GM12878 (cell line): Measurements from ENCODE around the gene DCLK2.

Source experiments
- ATF7 ChIP-seq: fragments of 450-650 bp; IDR thresholded peaks from 2 replicates; pipeline ENCODE4 v1.6.1; 2016; ENCODE audit warnings: low read depth, mild to moderate bottlenecking
- CTCF ChIP-seq, 3 experiments: IDR thresholded peaks in 2 of 3; conservative IDR thresholded peaks in 1 of 3; 2 replicates each; pipeline ENCODE4 v1.5.1; 2011; ENCODE audit warnings: low read depth in 3 of 3, low read length in 3 of 3, mild to moderate bottlenecking in 3 of 3, control low read depth in 2 of 3, moderate library complexity in 2 of 3, inconsistent platforms in 1 of 3, mixed read lengths in 1 of 3; ENCODE audit not compliant: control insufficient read depth in 2 of 3, insufficient read depth in 1 of 3; ENCODE audit errors: extremely low read depth in 1 of 3
- EP300 ChIP-seq, 2 experiments: fragments of 150-350 bp in 1 of 2; IDR thresholded peaks; 2 replicates each; pipeline ENCODE4 v1.6.1; 2011 to 2012; ENCODE audit warnings: low read depth in 2 of 2, low read length in 2 of 2, borderline replicate concordance in 1 of 2, improper control_type of control experiment in 1 of 2, inconsistent platforms in 1 of 2; ENCODE audit not compliant: control insufficient read depth in 1 of 2
- EZH2 ChIP-seq: IDR thresholded peaks from 2 replicates; pipeline ENCODE4 v1.6.1; 2012; ENCODE audit warnings: low read depth, mild to moderate bottlenecking, control low read depth, inconsistent platforms, low read length, borderline replicate concordance; ENCODE audit not compliant: control insufficient read depth
- HDAC2 ChIP-seq: fragments of 200-600 bp; sonication (generic); IDR thresholded peaks from 2 replicates; pipeline ENCODE4 v1.6.1; 2017
- IKZF2 ChIP-seq, 2 experiments: fragments of 450-650 bp; IDR thresholded peaks; 2 replicates each; pipeline ENCODE4 v1.6.1; 2017; ENCODE audit warnings: mild to moderate bottlenecking in 2 of 2, moderate library complexity in 2 of 2
- NR2C2 ChIP-seq: IDR thresholded peaks from 2 replicates; pipeline ENCODE4 v1.6.1; 2011; ENCODE audit warnings: borderline replicate concordance, low read depth; ENCODE audit not compliant: control insufficient read depth, insufficient read length
- POLR2A ChIP-seq: IDR thresholded peaks from 2 replicates; pipeline ENCODE4 v1.6.1; 2011; ENCODE audit warnings: low read depth, mild to moderate bottlenecking, low read length
- SIN3A ChIP-seq: IDR thresholded peaks from 2 replicates; pipeline ENCODE4 v1.6.1; 2012; ENCODE audit warnings: low read depth, low read length, improper control_type of control experiment
- TAF1 ChIP-seq: IDR thresholded peaks from 2 replicates; pipeline ENCODE4 v1.6.1; 2011; ENCODE audit warnings: mild to moderate bottlenecking, low read depth, low read length, borderline replicate concordance
- ZNF274 ChIP-seq: IDR thresholded peaks from one replicate; pipeline ENCODE4 v1.8.0; 2011; ENCODE audit not compliant: insufficient read length, insufficient read depth

DNA sequence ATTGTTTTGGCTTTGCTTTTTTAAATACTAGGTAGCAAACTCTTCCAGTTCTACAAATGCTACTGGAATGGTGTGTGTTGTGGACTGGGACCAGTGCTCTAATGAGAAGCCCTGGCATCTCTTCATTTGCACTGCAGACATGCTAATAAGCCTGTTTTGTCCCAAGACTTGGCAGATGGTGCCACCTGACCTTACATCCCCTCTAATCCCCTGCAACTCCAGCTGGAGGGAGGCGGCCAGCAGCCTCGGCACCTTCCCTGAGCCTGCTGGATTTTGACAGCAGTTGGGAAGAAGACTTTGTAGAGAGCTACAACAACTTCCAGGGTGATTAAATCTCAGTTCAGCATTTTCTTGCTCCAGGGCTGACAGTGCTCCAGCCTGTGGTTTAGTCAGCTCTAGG, 200.0 kb downstream of the DCLK2 start:
- TF ChIP-seq POLR2A, result no peak
- TF ChIP-seq CTCF (IDR thresholded peaks at IDR 0.05 in 2 of 3, conservative IDR thresholded peaks at IDR 0.05 in 1 of 3; ENCODE audit: control insufficient read depth in 2 of 3, extremely low read depth in 1 of 3, insufficient read depth in 1 of 3, low read depth in 3 of 3, low read length in 3 of 3), result no peak
- no peak for TF ChIP-seq NR2C2
- TF ChIP-seq EP300 (IDR thresholded peaks at IDR 0.05; ENCODE audit: borderline replicate concordance in 1 of 2, control insufficient read depth in 1 of 2, low read depth in 2 of 2, low read length in 2 of 2), result no peak
- TF ChIP-seq EZH2, result no peak
- TF ChIP-seq SIN3A, result no peak
- TF ChIP-seq TAF1, result no peak
- TF ChIP-seq IKZF2 (IDR thresholded peaks at IDR 0.05), result no peak
- no peak for TF ChIP-seq ZNF274
- TF ChIP-seq HDAC2, result no peak
- TF ChIP-seq ATF7, result no peak
